Brain microvascular endothelial cell (primary cell): ENCODE measurements around the gene CBX3.

Experiments used
- DNase-seq: peaks from one replicate; pipeline ENCODE4 v3.0.0-alpha.2; 2020
- H3K27ac ChIP-seq: fragments of 250-450 bp; sonication (Bioruptor Pico); 2 replicates; pipeline ENCODE4 v1.5.1; 2020; ENCODE audit warnings: mild to moderate bottlenecking, moderate library complexity
- H3K27me3 ChIP-seq: fragments of 250-450 bp; sonication (Bioruptor Pico); replicated peaks from 2 replicates; pipeline ENCODE4 v1.5.1; 2020; ENCODE audit warnings: mild to moderate bottlenecking
- H3K36me3 ChIP-seq: fragments of 250-450 bp; sonication (Bioruptor Pico); replicated peaks from 2 replicates; pipeline ENCODE4 v1.5.1; 2020; ENCODE audit warnings: mild to moderate bottlenecking
- H3K4me3 ChIP-seq: 2 replicates; pipeline ENCODE4 v1.5.1; 2011; ENCODE audit warnings: low read depth, mild to moderate bottlenecking, control low read depth, low read length, moderate library complexity
- in situ Hi-C: cut with HindIII; loops from 2 replicates; pipeline ENCODE4 v1.10.0; 2017; ENCODE audit warnings: low sequenced_read_pairs, low pct_ligation_motif_present
- TF ChIP-seq, protein P1 (sequence below): IDR thresholded peaks from 2 replicates; pipeline ENCODE4 v1.5.1; 2011; ENCODE audit warnings: low read depth, mild to moderate bottlenecking, moderate library complexity, low read length, control low read depth, inconsistent platforms; ENCODE audit errors: missing control alignments

The CBX3 gene

DNA sequence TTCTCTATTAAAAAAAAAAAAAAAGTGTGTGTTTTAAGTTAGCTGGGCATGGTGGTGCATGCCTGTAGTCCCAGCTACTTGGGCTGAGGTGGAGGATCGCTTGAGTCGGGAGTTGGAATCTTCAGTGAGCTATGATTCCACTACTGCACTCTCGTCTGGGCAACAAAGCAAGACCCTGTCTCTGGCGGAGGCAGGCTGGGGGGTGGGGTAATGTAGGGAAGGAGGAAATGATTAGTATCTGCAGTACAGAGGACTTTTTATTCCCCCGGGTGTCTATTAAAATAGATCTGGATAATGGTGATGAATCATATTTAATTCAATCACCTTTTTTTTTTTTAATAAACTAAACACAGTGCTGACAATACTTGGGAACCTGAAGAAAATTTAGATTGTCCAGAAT is 6.5 kb downstream of the CBX3 start:
- Histone ChIP-seq H3K4me3 (no peak overlapping the region), H3K36me3 (peaks cover 49% of the 10 kb centered on the region), H3K27me3 (no peaks in the 10 kb centered on the region), H3K27ac (no peak overlapping the region)
- in situ Hi-C loops, result no loop called here
- TF ChIP-seq, protein P1, sequence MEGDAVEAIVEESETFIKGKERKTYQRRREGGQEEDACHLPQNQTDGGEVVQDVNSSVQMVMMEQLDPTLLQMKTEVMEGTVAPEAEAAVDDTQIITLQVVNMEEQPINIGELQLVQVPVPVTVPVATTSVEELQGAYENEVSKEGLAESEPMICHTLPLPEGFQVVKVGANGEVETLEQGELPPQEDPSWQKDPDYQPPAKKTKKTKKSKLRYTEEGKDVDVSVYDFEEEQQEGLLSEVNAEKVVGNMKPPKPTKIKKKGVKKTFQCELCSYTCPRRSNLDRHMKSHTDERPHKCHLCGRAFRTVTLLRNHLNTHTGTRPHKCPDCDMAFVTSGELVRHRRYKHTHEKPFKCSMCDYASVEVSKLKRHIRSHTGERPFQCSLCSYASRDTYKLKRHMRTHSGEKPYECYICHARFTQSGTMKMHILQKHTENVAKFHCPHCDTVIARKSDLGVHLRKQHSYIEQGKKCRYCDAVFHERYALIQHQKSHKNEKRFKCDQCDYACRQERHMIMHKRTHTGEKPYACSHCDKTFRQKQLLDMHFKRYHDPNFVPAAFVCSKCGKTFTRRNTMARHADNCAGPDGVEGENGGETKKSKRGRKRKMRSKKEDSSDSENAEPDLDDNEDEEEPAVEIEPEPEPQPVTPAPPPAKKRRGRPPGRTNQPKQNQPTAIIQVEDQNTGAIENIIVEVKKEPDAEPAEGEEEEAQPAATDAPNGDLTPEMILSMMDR, result no peak
- DNase-seq, result no peak

DNA sequence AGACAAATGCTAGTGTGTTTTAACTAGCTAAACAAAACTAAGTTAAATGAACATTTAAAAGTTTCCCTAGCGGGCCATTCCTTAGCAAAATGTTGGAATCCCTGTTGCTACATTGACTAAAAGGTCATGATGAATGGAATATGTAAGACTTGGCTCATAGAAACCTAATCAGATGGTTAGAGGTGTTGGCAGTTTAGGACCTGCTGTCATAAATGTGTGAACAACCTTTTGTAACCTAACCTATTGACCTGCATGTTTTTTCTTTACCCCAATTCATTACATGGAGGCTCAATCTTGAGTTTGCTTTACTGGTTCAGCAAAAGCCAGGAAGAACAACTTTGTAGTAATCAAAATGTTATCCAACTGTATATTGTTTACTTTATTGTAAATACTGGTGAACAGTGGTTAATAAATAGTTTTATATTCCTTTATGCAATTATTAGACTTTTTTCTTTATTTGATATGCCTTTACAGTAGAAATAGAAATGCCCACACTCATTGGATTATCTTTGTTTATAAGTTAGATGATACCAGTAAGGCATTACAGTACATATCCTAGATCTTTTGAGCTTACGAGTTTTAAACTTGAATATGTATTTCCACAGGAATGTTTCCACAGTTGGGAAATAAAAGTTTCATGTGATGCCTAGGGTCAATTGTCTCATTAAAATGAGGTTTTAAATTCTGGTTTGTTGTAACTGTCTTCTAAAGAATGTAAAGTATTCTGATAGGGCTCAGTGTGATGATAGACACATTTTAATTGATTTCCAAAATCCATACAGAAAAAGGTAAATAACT is 11.6 kb downstream of the CBX3 start:
- H3K36me3 ChIP-seq, result peaks cover 39% of the 10 kb centered on the region
- in situ Hi-C loops, result no loop called here
- TF ChIP-seq, protein P1, result no peak

DNA sequence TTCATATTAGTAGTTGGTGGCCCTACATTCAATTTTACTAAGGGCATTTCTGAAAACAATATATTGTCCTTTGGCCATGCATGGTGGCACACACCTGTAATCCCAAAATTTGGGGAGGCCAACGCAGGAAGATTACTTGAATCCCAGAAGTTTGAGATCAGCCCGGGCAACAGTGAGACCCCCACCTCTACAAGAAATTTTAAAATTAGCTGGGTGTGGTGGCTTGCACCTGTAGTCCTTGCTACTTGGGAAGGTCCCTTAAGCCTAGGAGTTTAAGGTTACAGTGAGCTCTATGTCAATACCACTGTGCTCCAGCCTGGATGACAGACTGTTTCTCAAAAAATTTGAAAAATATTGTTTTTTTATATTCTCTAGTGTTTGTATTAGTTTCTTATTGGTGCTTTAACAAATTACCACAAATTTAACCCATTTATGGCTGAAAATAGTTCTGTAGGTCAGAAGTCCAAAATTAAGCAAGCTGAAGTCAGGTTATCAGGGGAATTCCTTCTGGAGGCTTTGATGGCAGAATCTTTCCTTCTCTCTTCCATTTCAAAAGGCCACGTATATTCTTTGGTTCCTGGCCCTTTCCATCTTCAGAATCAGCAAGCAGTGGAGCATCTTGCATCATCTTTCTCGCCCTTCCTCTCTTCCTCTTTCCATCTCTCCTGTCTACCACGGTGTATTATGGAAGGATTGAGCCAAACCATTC is 12.4 kb downstream of the CBX3 start:
- no peak for DNase-seq
- peaks cover 32% of the 10 kb centered on the region for H3K36me3 ChIP-seq
- H3K4me3 ChIP-seq, result no peak overlapping the region
- no peaks in the 10 kb centered on the region for H3K27me3 ChIP-seq
- TF ChIP-seq, protein P1, result no peak
- in situ Hi-C loops, result no loop called here
- H3K27ac ChIP-seq, result no peak overlapping the region

More for the DNA sequence above, 11.6 kb downstream of the CBX3 start:
- Histone ChIP-seq H3K27me3 (no peaks in the 10 kb centered on the region), H3K4me3 (no peak overlapping the region), H3K27ac (no peak overlapping the region)
- no peak for DNase-seq

DNA sequence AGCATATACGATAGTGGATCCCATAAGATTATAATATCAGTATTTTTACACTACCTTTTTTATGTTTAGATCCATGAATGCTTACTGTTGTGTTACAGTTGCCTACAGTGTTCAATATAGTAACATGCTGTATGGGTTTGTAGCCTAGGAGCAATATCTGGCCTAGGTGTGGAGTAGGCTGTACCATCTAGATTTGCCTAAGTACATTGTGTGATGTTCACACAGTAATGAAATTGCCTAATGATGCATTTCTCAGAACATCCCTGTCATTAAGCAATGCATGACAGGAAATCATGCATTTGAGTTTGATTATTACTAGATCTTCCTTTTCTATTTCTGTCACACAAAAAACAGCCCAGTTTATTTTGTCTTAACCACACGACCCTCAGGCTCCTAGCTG is 14.5 kb downstream of the CBX3 start:
- in situ Hi-C loops, result no loop called here
- TF ChIP-seq, protein P1, result no peak
- Histone ChIP-seq H3K27me3 (no peaks in the 10 kb centered on the region), H3K4me3 (no peak overlapping the region), H3K27ac (no peak overlapping the region), H3K36me3 (peaks cover 13% of the 10 kb centered on the region)
- DNase-seq, result no peak

DNA sequence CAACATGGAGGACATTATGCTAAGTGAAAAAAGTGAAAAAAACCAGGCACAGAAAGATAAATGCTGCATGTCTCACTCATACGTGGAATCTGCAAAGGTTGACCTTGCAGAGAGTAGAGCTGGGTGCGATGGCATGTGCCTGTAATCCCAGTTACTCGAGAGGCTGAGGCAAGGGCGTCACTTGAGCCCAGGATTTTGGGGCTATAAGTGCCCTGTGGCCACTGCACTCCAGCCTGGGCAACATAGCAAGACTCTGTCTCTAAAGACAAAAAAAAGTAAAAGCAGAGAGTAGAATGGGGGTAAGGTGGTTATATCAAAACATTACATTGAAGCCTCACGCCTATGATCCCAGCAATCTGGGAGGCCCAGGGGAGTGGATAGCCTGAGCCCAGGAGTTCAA is 22.8 kb downstream of the CBX3 start:
- H3K4me3 ChIP-seq, result no peak overlapping the region
- TF ChIP-seq, protein P1, result no peak
- no peaks in the 10 kb centered on the region for H3K36me3 ChIP-seq
- H3K27ac ChIP-seq, result no peak overlapping the region
- no peak for DNase-seq
- no peaks in the 10 kb centered on the region for H3K27me3 ChIP-seq
- in situ Hi-C loops, result no loop called here
